GM06990 (cell line): Measurements from ENCODE around the gene ASAP2.

Experiments used
- DNase-seq: peaks from one replicate; pipeline ENCODE4 v3.0.0-alpha.2; 2011; ENCODE audit not compliant: insufficient read length; ENCODE audit errors: extremely low read depth
- H3K27me3 ChIP-seq: replicated peaks from 2 replicates; pipeline ENCODE4 v1.6.0; 2011; ENCODE audit warnings: low read length; ENCODE audit not compliant: control insufficient read depth, insufficient read depth
- H3K36me3 ChIP-seq: 2 replicates; pipeline ENCODE4 v1.5.1; 2011; ENCODE audit warnings: low read length; ENCODE audit not compliant: control insufficient read depth, insufficient read depth
- H3K4me3 ChIP-seq: replicated peaks from 2 replicates; pipeline ENCODE4 v1.5.1; 2011; ENCODE audit warnings: low read depth, mild to moderate bottlenecking, control low read depth, low read length
- TF ChIP-seq, protein P1 (sequence below): IDR thresholded peaks from 2 replicates; pipeline ENCODE4 v1.5.1; 2011; ENCODE audit warnings: low read length, control low read depth, mild to moderate bottlenecking, inconsistent platforms; ENCODE audit not compliant: insufficient read depth, poor library complexity, severe bottlenecking

The ASAP2 gene

DNA sequence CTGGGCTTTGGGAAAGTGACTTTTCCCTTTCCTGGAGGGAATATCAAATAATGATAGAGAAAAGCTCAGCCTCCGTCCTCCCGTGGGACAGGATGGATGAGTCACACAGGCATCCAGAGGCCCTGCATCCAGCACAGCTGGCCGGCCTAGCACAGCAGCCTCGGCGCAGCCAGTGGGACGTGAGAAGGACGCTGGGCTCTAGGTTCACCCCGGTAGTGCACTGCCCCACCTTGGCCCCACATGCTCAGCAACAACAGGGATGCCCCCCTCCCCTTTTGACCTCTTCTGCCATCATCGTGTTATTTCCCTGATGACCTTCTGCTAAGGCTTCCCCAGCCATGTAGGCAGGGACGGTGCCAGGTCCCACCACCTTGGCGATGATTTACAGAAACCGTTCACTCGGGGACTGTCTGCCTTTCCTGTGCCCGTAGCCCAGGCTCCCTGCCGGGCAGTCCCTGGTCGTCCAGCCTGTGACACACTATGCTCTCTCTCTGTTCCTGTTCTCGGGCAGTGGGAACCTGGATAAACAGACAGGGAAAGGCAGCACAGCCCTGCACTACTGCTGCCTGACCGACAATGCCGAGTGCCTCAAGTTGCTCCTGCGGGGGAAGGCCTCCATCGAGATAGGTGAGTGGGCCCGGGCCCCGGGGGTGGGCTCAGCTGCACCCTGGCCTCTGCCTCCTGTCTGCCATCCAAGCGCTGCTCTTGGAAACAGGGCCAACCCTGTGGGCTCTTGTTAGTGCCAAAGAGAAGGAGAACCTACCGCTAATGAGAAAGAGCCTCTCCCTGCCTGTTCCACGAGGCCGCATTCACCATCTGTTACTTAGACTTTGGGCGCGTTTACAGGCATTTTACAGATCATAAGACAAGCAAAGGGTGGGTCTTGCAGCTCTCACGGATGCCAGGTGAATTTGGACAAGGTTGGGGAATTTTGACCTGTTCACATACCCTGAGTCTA lies 172.1 kb downstream of the ASAP2 start:
- H3K36me3 ChIP-seq: no peaks in the 10 kb centered on the region
- no peak for DNase-seq
- no peaks in the 10 kb centered on the region for H3K27me3 ChIP-seq
- H3K4me3 ChIP-seq: no peak overlapping the region
- TF ChIP-seq, protein P1, sequence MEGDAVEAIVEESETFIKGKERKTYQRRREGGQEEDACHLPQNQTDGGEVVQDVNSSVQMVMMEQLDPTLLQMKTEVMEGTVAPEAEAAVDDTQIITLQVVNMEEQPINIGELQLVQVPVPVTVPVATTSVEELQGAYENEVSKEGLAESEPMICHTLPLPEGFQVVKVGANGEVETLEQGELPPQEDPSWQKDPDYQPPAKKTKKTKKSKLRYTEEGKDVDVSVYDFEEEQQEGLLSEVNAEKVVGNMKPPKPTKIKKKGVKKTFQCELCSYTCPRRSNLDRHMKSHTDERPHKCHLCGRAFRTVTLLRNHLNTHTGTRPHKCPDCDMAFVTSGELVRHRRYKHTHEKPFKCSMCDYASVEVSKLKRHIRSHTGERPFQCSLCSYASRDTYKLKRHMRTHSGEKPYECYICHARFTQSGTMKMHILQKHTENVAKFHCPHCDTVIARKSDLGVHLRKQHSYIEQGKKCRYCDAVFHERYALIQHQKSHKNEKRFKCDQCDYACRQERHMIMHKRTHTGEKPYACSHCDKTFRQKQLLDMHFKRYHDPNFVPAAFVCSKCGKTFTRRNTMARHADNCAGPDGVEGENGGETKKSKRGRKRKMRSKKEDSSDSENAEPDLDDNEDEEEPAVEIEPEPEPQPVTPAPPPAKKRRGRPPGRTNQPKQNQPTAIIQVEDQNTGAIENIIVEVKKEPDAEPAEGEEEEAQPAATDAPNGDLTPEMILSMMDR: no peak

DNA sequence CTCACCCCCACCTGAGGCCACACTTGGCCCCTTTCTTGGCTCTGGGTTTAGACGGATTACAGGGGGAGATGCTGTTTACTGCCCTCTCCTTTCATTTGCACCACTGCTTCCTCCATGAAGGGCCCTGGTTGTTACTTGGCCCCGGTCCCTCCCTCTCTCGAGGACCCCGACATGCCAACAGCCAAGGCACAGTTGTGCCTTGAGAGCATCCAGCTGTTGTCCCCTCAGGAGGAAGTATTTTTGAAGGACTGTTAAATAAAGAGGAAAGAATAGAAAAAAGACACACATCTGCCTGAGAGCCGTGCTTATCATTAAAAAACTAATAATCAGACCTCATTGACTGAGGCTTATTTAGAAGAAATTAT lies 172.8 kb downstream of the ASAP2 start:
- Histone ChIP-seq H3K36me3 (no peaks in the 10 kb centered on the region), H3K4me3 (no peak overlapping the region), H3K27me3 (no peaks in the 10 kb centered on the region)
- no peak for DNase-seq
- TF ChIP-seq, protein P1: no peak

DNA sequence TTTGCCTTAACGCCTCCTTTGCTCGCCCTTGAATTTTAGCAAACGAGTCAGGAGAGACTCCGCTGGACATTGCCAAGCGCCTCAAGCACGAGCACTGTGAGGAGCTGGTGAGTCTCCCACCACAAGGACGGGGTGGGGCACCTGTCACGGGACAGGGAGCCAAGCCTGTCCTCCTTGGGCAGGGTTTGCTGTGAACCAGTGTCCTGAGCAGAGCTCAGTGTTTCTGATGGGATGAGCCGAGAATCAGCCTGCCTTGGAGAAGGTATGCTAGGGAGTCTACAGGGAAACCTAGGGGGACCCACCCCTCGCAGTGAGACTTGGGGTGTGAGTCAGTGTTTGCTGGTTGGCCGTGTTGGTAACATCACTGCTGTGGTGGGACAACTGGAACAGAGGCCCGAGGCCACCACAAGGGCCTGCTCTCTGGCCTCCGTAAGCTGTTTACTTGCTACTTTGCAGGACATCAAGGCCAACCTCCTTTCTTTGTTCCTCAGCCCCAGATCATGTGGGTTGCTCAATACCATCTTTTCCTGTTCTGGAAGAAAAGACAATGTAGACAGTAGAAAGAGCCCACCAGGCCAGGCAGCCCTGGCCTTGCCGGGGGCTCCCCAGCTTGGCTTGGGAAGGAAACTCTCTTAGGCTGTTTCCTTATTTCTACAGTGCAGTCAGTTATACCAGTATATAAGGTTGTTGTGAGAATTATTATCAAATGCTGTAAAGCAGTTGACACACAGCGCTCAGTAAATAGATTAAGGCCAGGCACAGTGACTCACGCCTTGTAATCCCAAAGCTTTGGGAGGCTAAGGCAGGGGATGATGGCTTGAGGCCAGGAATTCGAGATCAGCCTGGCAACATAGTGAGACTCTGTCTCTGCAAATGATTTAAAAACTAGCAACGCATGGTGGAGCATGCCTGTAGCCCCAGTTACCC lies 174.4 kb downstream of the ASAP2 start:
- H3K36me3 ChIP-seq: no peaks in the 10 kb centered on the region
- TF ChIP-seq, protein P1: no peak
- H3K27me3 ChIP-seq: no peaks in the 10 kb centered on the region; the same call in 1 of the 2 replicates
- no peak for DNase-seq
- H3K4me3 ChIP-seq: no peak overlapping the region

DNA sequence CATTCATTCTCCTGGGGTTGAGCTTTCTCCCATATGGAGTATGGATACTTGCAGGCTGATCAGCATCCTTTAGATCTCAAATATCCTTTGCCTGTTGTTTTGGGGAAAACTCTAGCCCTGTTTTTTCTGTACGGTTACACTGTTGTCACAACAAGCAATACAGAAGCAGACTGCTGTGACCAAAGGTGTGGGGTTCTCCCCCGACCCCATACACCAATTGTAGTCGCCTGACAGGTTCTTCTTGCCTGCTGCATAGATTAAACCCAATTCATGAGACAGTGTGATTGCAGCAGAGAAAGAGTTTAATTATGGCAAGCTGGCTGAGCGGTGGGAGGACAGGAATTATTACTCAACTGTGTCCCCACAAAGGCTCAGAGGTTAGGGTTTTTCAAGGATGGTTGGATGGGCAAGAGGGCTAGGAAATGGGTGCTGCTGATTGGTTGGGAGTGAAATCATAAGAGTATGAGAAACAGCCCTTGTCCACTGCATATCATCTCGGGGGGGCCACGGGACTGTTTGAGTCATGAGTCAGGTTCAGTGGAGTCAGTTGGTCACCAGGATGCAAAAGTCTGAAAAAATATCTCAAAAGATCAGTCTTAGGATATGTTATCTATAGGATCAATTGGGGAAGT lies 176.1 kb downstream of the ASAP2 start:
- Histone ChIP-seq H3K4me3 (no peak overlapping the region), H3K36me3 (no peaks in the 10 kb centered on the region), H3K27me3 (no peaks in the 10 kb centered on the region; the same call in 1 of the 2 replicates)
- DNase-seq: no peak
- TF ChIP-seq, protein P1: no peak

DNA sequence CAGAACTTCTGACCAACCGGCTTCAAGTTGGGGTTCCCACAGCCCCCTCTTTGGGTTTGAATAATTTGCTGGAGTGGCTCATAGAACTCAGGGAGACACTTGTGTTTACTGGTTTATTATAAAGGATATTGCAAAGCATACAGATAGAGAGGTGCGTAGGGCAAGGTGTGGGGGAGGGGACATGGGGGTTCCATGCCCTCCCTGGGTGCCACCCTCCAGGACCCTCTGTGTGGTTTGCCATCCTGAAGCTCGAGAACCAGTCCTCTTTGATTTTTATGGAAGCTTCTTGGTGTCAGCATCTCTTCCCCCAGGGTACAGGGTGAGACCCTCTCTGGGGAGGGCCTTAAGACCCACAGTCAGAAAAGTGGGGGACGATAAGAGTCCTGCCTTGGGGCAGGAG lies 177.9 kb downstream of the ASAP2 start:
- Histone ChIP-seq H3K27me3 (no peaks in the 10 kb centered on the region; the same call in 1 of the 2 replicates), H3K36me3 (no peaks in the 10 kb centered on the region), H3K4me3 (no peak overlapping the region)
- no peak for DNase-seq
- TF ChIP-seq, protein P1: no peak
